Fibroblast of skin of right quadriceps (primary cell): Measurements from ENCODE around the gene SYNGR1.
A peak's percentile ranks its signal among the peaks of the same experiment; 100 is the strongest.
"Not testable (repeated sequence)": the region's sequence is repeated elsewhere in the genome, so short reads cannot be mapped to it uniquely, and the experiment has no call there.

Source experiments
- DNase-seq: peaks from one replicate; pipeline ENCODE4 v3.0.0-alpha.2; 2013

SYNGR1 gene

GRCh38 chr22:39317084-39317774 lies 32.6 kb upstream of the SYNGR1 start:
- no peak for DNase-seq

- peak; percentile 61 for DNase-seq
These were observed 31.9 kb upstream of the SYNGR1 start for GRCh38 chr22:39317775-39318506.

GRCh38 chr22:39318507-39319283 lies 31.1 kb upstream of the SYNGR1 start:
- DNase-seq = no peak

GRCh38 chr22:39319284-39320022 lies 30.3 kb upstream of the SYNGR1 start, which contains the start of gene RPL3:
RPL3 (minus strand) TSS chr22:39319623; CDS start chr22:39319597, 26 bp downstream.
- peak; percentile 100 for DNase-seq

GRCh38 chr22:39320616-39321029 lies 29.2 kb upstream of the SYNGR1 start:
- not testable (repeated sequence) for DNase-seq

- DNase-seq = peak; percentile 50
These were observed 24.3 kb upstream of the SYNGR1 start for GRCh38 chr22:39325392-39325932.

- DNase-seq = no peak
These were observed 21.6 kb upstream of the SYNGR1 start for GRCh38 chr22:39327995-39328754.

GRCh38 chr22:39330553-39330952 lies 19.2 kb upstream of the SYNGR1 start:
- DNase-seq = peak; percentile 52

- DNase-seq = peak; percentile 79
These were observed 17.2 kb upstream of the SYNGR1 start for GRCh38 chr22:39332441-39333064.

- no peak for DNase-seq
These were observed 13.4 kb upstream of the SYNGR1 start for GRCh38 chr22:39336411-39336810.

GRCh38 chr22:39339775-39340174 lies 10.0 kb upstream of the SYNGR1 start:
- DNase-seq = peak; percentile 69

GRCh38 chr22:39341179-39341578 lies 8.6 kb upstream of the SYNGR1 start:
- DNase-seq = no peak

- peak; percentile 50 for DNase-seq
These were observed 6.3 kb upstream of the SYNGR1 start for GRCh38 chr22:39343259-39344045.

- DNase-seq = no peak
These were observed 5.8 kb upstream of the SYNGR1 start for GRCh38 chr22:39344046-39344390.

GRCh38 chr22:39345231-39345630 lies 4.6 kb upstream of the SYNGR1 start:
- DNase-seq = no peak

GRCh38 chr22:39348909-39349505 lies 784 bp upstream of the SYNGR1 start:
- DNase-seq = no peak

- peak; percentile 47 for DNase-seq
These were observed 255 bp upstream of the SYNGR1 start for GRCh38 chr22:39349506-39349966.

GRCh38 chr22:39350757-39351688 lies 1.2 kb downstream of the SYNGR1 start:
- DNase-seq = no peak
